HUES64 (cell line): ENCODE results near the gene BLOC1S5. TPM values are rescaled to one million over a fixed set of nuclear protein-coding genes. Genes with fewer than 3 reads are reported as not detected.

Experiments used
- H3K27ac ChIP-seq: 2 replicates; pipeline ENCODE4 v1.7.0; 2013; ENCODE audit warnings: low read depth, low read length, inconsistent platforms
- H3K27me3 ChIP-seq: 2 replicates; pipeline ENCODE4 v1.6.1; 2013; ENCODE audit warnings: mild to moderate bottlenecking, low read length; ENCODE audit not compliant: insufficient read depth
- H3K36me3 ChIP-seq: 2 replicates; pipeline ENCODE4 v1.6.1; 2013; ENCODE audit warnings: mild to moderate bottlenecking, low read length; ENCODE audit not compliant: insufficient read depth
- H3K4me1 ChIP-seq: 2 replicates; pipeline ENCODE4 v1.6.1; 2013; ENCODE audit warnings: mild to moderate bottlenecking, low read length, moderate library complexity; ENCODE audit not compliant: insufficient read depth
- H3K4me3 ChIP-seq: 2 replicates; pipeline ENCODE4 v1.5.1; 2013; ENCODE audit warnings: mild to moderate bottlenecking, low read length, moderate library complexity
- H3K9ac ChIP-seq: 2 replicates; pipeline ENCODE4 v1.6.1; 2013; ENCODE audit warnings: mild to moderate bottlenecking, low read depth, low read length
- H3K9me3 ChIP-seq: 2 replicates; pipeline ENCODE4 v1.6.1; 2013; ENCODE audit warnings: low read depth, low read length; ENCODE audit not compliant: insufficient read depth
- WGBS: fragments of 150-250, 120-280 bp; methylation state at CpG from one replicate; pipeline ENCODE4 v1.1.7; 2013; ENCODE audit warnings: missing lambda C conversion rate; 5-methylcytosine and 5-hydroxymethylcytosine counted together
- polyA plus RNA-seq, 2 experiments: library from polyadenylated mRNA; stranded (reverse); fragments of 50-300 nt; gene quantifications; one replicate each; pipeline ENCODE4 v1.2.3, GENCODE V29; 2013

Gene BLOC1S5, protein sequence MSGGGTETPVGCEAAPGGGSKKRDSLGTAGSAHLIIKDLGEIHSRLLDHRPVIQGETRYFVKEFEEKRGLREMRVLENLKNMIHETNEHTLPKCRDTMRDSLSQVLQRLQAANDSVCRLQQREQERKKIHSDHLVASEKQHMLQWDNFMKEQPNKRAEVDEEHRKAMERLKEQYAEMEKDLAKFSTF
- 14.7 TPM for polyA plus RNA-seq (2013, experiment 1 of 2)
- 22.8 TPM for polyA plus RNA-seq (2013, experiment 2 of 2)

GRCh38 chr6:8063761-8064637 is at the start of gene BLOC1S5:
TSS of gene BLOC1S5 (minus strand) at chr6:8064389. CDS start at chr6:8064376, 13 bp downstream.
- no peaks in the 10 kb centered on the region for H3K9me3 ChIP-seq
- peak within 1 kb of the TSS; percentile 52 for H3K27ac ChIP-seq

DNA sequence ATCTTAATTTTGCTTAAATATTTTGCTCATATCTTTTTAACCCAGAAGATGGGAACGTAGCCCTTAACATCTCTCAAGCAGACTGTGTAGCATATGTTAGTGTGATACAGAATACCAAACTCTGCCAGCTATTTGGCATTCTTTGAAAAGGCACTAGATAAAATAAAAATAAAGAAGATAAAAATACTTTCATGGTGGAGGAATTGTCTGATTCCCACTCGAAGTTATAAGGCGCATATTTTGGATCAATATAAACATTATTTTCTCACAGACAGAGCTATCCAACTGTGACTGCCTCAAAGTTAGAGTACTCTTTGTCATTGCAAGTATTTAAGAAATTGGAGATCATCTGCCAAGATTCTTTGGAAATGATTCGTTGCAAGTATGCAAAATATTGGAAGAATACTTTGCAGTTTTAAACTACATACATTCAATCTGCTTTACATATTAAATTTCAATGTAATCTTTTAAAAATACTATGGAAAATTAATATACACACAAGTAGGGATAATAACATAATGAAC is 49.0 kb upstream of the BLOC1S5 start:
- Histone ChIP-seq H3K27me3 (no peaks in the 10 kb centered on the region), H3K9me3 (no peaks in the 10 kb centered on the region), H3K4me3 (no peak overlapping the region), H3K9ac (no peak overlapping the region), H3K27ac (no peak overlapping the region), H3K4me1 (no peaks in the 10 kb centered on the region), H3K36me3 (no peaks in the 10 kb centered on the region)
- 100% methylated on average over 2 of the region's 4 CpGs for WGBS

More at GRCh38 chr6:8063761-8064637, at the start of gene BLOC1S5:
- Histone ChIP-seq H3K4me3 (peak within 1 kb of the TSS; percentile 86), H3K36me3 (peaks cover 28% of the 10 kb centered on the region), H3K27me3 (no peaks in the 10 kb centered on the region), H3K9ac (peak within 1 kb of the TSS; percentile 82), H3K4me1 (peaks cover 10% of the 10 kb centered on the region)
- WGBS = under 1% methylated on average over 64 of the region's 64 CpGs

- Histone ChIP-seq H3K36me3 (no peaks in the 10 kb centered on the region), H3K27ac (no peak overlapping the region), H3K9me3 (no peaks in the 10 kb centered on the region), H3K27me3 (no peaks in the 10 kb centered on the region), H3K9ac (no peak overlapping the region), H3K4me1 (no peaks in the 10 kb centered on the region), H3K4me3 (no peak overlapping the region)
- WGBS = 91% methylated on average over 1 of the region's 1 CpG
These were observed 46.5 kb upstream of the BLOC1S5 start for GRCh38 chr6:8110725-8111124.

- H3K9ac ChIP-seq = no peak overlapping the region
- no peak overlapping the region for H3K4me3 ChIP-seq
- no peaks in the 10 kb centered on the region for H3K9me3 ChIP-seq
- H3K27me3 ChIP-seq = no peaks in the 10 kb centered on the region
- no peaks in the 10 kb centered on the region for H3K4me1 ChIP-seq
- H3K36me3 ChIP-seq = no peaks in the 10 kb centered on the region
- WGBS = 89% methylated on average over 3 of the region's 4 CpGs
- no peak overlapping the region for H3K27ac ChIP-seq
These were observed 46.0 kb upstream of the BLOC1S5 start for GRCh38 chr6:8110117-8110721.

DNA sequence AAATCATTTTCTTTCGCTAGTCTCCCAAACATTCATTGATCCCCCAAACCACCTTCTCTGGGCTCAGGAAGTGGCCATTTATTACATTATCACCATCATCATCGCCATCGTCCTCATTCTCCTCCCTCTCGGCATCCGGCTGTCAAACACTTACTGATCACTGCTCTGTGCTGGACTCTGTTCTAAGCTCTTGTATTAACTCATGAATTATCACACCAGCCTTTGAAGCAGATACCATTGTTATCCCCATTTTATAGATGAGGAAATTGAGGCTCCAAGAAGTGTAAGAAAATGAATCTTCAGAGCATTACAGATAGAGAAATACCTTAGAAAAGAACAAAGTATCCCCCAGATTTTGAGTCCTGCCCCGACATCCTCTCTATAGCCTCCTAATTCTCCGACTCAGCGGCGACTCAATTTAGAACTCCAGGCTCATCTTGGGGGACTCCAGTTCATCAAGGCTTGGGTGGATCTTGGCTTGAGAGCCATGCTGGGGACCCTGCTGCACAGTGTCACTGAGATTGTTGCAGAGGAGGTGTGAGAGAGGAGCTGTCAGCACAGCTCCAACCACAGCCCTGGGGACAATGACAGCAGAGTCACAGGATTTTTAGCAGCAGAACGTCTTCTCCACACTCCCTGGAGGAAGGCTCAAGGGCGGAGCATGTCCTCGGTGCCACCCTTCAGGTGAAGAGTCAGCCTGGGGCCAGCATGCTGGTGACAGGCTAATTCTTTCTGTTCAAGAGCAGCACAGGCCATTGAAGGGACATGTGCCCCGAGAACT is 44.8 kb upstream of the BLOC1S5 start:
- WGBS = 85% methylated on average over 13 of the region's 13 CpGs
- Histone ChIP-seq H3K27ac (no peak overlapping the region), H3K9me3 (no peaks in the 10 kb centered on the region), H3K4me3 (no peak overlapping the region), H3K9ac (no peak overlapping the region), H3K4me1 (no peaks in the 10 kb centered on the region), H3K36me3 (no peaks in the 10 kb centered on the region), H3K27me3 (no peaks in the 10 kb centered on the region)

DNA sequence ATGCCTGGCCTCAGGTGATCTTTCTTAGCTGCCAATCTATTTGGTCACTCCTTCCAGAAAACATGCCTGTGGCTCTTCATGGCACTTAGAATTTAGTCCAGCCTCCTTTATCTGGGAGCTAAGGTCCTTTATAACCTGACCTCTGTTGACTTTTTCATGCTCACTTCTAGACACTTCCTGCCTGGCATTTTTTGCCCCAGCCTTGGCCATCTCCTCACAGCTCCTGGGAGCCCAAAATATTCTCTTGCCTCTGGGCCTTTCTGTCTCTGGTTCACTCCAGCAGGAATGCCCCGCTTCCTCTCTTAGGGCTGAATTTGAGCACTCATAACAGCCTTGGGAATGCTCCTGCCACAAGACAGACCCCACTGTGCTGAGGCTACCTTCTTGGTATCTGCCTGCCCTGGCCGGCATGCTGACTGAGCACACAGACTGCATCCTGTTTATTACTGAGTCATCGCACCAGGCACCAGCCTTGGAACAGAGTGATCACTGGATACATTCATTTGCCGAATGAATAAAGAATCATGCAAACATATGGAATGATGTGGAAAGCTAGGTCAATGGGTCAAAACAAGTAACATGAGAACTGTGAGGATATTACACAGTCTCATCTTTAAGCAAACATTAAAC is 44.0 kb upstream of the BLOC1S5 start:
- H3K4me1 ChIP-seq = peaks cover 1% of the 10 kb centered on the region; the same call in 1 of the 2 replicates
- no peak overlapping the region for H3K4me3 ChIP-seq
- H3K9ac ChIP-seq = no peak overlapping the region
- WGBS = 86% methylated on average over 4 of the region's 4 CpGs
- no peaks in the 10 kb centered on the region for H3K9me3 ChIP-seq
- H3K27me3 ChIP-seq = no peaks in the 10 kb centered on the region
- no peak overlapping the region for H3K27ac ChIP-seq
- H3K36me3 ChIP-seq = no peaks in the 10 kb centered on the region

DNA sequence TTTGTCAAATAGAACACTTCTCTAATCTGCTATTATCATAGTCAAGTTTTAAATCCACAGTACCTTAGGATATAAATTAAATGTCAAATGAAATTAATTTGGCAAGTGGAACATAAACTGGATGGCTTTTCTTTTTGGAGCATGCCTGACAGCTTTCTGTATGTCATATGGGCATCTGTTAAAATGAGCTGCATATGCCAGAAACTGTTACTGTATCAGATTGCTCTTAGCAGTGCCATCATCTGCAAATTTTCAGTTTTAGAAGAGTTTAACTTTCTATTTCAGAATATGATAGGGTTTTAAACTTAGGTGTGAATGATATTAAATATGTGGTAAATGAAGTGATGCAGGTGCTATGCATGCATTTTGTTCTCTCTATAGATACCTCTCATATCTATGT is 41.6 kb upstream of the BLOC1S5 start:
- Histone ChIP-seq H3K9me3 (no peaks in the 10 kb centered on the region), H3K4me1 (peaks cover 5% of the 10 kb centered on the region; the same call in 1 of the 2 replicates), H3K36me3 (no peaks in the 10 kb centered on the region), H3K27ac (no peak overlapping the region), H3K27me3 (no peaks in the 10 kb centered on the region), H3K9ac (no peak overlapping the region), H3K4me3 (no peak overlapping the region)

- no peak overlapping the region for H3K27ac ChIP-seq
These were observed 39.5 kb upstream of the BLOC1S5 start for GRCh38 chr6:8103726-8104125.

DNA sequence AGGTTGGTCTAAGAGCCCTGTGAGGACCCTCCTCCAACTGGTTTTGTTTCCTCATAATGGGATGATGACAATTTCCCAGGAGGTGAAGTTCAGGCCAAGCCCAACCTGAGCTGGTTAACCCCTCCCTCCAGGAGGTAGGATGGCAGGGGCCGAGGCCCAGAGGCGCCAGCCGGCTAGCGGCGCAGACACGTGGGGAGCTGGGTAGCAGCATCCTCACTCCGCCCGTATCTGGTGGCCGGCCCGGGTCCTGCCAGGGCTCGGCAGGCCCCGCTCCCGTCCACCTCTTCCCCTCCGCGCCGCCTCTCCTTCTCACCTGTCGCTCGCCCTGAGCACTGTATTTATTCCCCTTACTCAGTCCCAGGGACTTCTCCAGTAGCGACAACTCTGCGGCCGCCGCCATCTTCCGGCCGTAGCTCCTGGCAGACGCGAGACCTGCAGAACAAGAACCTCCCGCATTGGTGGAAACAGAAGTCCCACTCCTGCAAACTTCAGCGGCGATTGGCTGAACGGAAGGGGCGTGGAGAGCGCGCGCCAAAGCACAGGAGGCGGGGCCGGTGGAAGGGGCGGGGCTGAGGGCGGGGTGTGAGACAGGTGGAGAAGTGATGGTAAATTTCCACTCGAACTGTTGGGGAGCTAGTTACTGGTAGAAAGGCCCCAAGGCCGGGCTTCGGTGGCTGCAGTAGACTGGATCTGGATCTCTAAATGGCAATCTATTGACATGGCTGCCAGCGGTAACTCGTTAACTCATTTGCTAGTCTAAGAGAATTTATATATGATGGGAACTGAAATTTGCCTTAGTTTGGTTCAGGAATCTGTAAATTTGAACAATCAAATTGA is 38.2 kb upstream of the BLOC1S5 start, which contains the start of gene EEF1E1:
EEF1E1 (minus strand) TSS at position 427 of the 837 bp plus-strand sequence; CDS start at position 400, 27 bp downstream.
- H3K4me1 ChIP-seq = peaks cover 5% of the 10 kb centered on the region; the same call in 1 of the 2 replicates
- no peaks in the 10 kb centered on the region for H3K9me3 ChIP-seq
- H3K27ac ChIP-seq = peak within 1 kb of the TSS; percentile 78
- peaks cover 27% of the 10 kb centered on the region for H3K36me3 ChIP-seq
- peak within 1 kb of the TSS; percentile 91 for H3K4me3 ChIP-seq
- peak within 1 kb of the TSS; percentile 90 for H3K9ac ChIP-seq
- 2% methylated on average over 43 of the region's 43 CpGs for WGBS
- no peaks in the 10 kb centered on the region for H3K27me3 ChIP-seq

More at GRCh38 chr6:8103726-8104125, 39.5 kb upstream of the BLOC1S5 start:
- H3K9me3 ChIP-seq = no peaks in the 10 kb centered on the region
- H3K9ac ChIP-seq = no peak overlapping the region
- no peaks in the 10 kb centered on the region for H3K27me3 ChIP-seq
- H3K36me3 ChIP-seq = peaks cover 15% of the 10 kb centered on the region
- no peak overlapping the region for H3K4me3 ChIP-seq
- H3K4me1 ChIP-seq = peaks cover 5% of the 10 kb centered on the region; the same call in 1 of the 2 replicates
